ENCODE measurements around the gene IL13RA2. TPM values are rescaled to one million over a fixed set of nuclear protein-coding genes. Genes with fewer than 3 reads are reported as not detected.

IL13RA2 gene
- total RNA-seq, 2 donors from 2014 or later: 0.78 TPM; not detected in 1

- DNase-seq (no peak), ATAC-seq (no peak)
- 31 to 46% methylated on average over 2 of the region's 2 CpGs for WGBS, 2 donors
- intact Hi-C loops (cut with DNase I): no loop called here
- no peak for TF ChIP-seq POLR2A (IDR thresholded peaks at IDR 0.05)
- no peak for TF ChIP-seq CTCF (IDR thresholded peaks at IDR 0.05)
- Histone ChIP-seq H3K4me1 (no peaks in the 10 kb centered on the region), H3K27ac (no peak overlapping the region), H3K9me3 (no peaks in the 10 kb centered on the region), H3K27me3 (no peaks in the 10 kb centered on the region), H3K4me3 (no peak overlapping the region), H3K36me3 (replicated peaks in 1 of 2; ENCODE audit: insufficient read depth in 1 of 2, low read depth in 2 of 2) (no peaks in the 10 kb centered on the region)
Observed at GRCh38 chrX:114976292-114976691, 41.1 kb downstream of the IL13RA2 start.

GRCh38 chrX:114973013-114973412, 44.4 kb downstream of the IL13RA2 start:
- H3K36me3 ChIP-seq (replicated peaks in 1 of 2; ENCODE audit: insufficient read depth in 1 of 2, low read depth in 2 of 2): no peaks in the 10 kb centered on the region

GRCh38 chrX:114970806-114971205, 46.6 kb downstream of the IL13RA2 start:
- H3K36me3 ChIP-seq (replicated peaks in 1 of 2; ENCODE audit: insufficient read depth in 1 of 2, low read depth in 2 of 2): no peaks in the 10 kb centered on the region
- ATAC-seq: no peak
- TF ChIP-seq POLR2A (IDR thresholded peaks at IDR 0.05) (no peak), CTCF (IDR thresholded peaks at IDR 0.05) (no peak)
- DNase-seq: no peak
- H3K27me3 ChIP-seq: no peaks in the 10 kb centered on the region
- intact Hi-C loops (cut with DNase I): no loop called here
- no peak overlapping the region for H3K4me3 ChIP-seq
- no peaks in the 10 kb centered on the region for H3K9me3 ChIP-seq
- no peak overlapping the region for H3K27ac ChIP-seq
- no peaks in the 10 kb centered on the region for H3K4me1 ChIP-seq
- WGBS, 2 donors: 50 to 59% methylated on average over 3 of the region's 3 CpGs

More at GRCh38 chrX:114973013-114973412, 44.4 kb downstream of the IL13RA2 start:
- Histone ChIP-seq H3K4me3 (no peak overlapping the region), H3K9me3 (no peaks in the 10 kb centered on the region), H3K27ac (no peak overlapping the region), H3K4me1 (no peaks in the 10 kb centered on the region), H3K27me3 (no peaks in the 10 kb centered on the region)
- ATAC-seq (no peak), DNase-seq (no peak)
- intact Hi-C loops (cut with DNase I): no loop called here
- TF ChIP-seq CTCF (IDR thresholded peaks at IDR 0.05): no peak
- no peak for TF ChIP-seq POLR2A (IDR thresholded peaks at IDR 0.05)

GRCh38 chrX:114964374-114964773, 53.0 kb downstream of the IL13RA2 start:
- no peak overlapping the region for H3K27ac ChIP-seq
- 35 to 64% methylated on average over 2 to 3 of the region's 3 CpGs for WGBS, 2 donors
- intact Hi-C loops (cut with DNase I): no loop called here
- H3K4me1 ChIP-seq: no peaks in the 10 kb centered on the region
- no peaks in the 10 kb centered on the region for H3K27me3 ChIP-seq
- H3K9me3 ChIP-seq: no peaks in the 10 kb centered on the region
- no peaks in the 10 kb centered on the region for H3K36me3 ChIP-seq (replicated peaks in 1 of 2; ENCODE audit: insufficient read depth in 1 of 2, low read depth in 2 of 2)
- DNase-seq (no peak), ATAC-seq (no peak)
- TF ChIP-seq POLR2A (IDR thresholded peaks at IDR 0.05) (no peak), CTCF (IDR thresholded peaks at IDR 0.05) (no peak)
- no peak overlapping the region for H3K4me3 ChIP-seq

- H3K27ac ChIP-seq: no peak overlapping the region
- intact Hi-C loops (cut with DNase I): no loop called here
Observed at GRCh38 chrX:114962209-114962608, 55.2 kb downstream of the IL13RA2 start.

More at GRCh38 chrX:114962209-114962608, 55.2 kb downstream of the IL13RA2 start:
- no peak for DNase-seq
- Histone ChIP-seq H3K27me3 (no peaks in the 10 kb centered on the region), H3K9me3 (no peaks in the 10 kb centered on the region), H3K36me3 (replicated peaks in 1 of 2; ENCODE audit: insufficient read depth in 1 of 2, low read depth in 2 of 2) (no peaks in the 10 kb centered on the region), H3K4me1 (no peaks in the 10 kb centered on the region), H3K4me3 (no peak overlapping the region)
- TF ChIP-seq POLR2A (IDR thresholded peaks at IDR 0.05): no peak
- no peak for TF ChIP-seq CTCF (IDR thresholded peaks at IDR 0.05)
- no peak for ATAC-seq

Data from body of pancreas (tissue), 4 donors.